NCI-H128 (cell line): ENCODE data around the gene SULT1C4.
"Not testable (repeated sequence)": the region's sequence is repeated elsewhere in the genome, so short reads cannot be mapped to it uniquely, and the experiment has no call there.

ENCODE experiments used
- DNase-seq: peaks from one replicate; lab custom pipeline; 2025; ENCODE audit not compliant: unreplicated experiment; lab: John Stamatoyannopoulos, UW

Gene SULT1C4

GRCh38 chr2:108412995-108413710 is 35.4 kb downstream of the SULT1C4 start:
- no peak for DNase-seq

GRCh38 chr2:108413711-108414095 is 35.9 kb downstream of the SULT1C4 start:
- DNase-seq, result no peak

- DNase-seq, result no peak
Observed at GRCh38 chr2:108414256-108414876, 36.6 kb downstream of the SULT1C4 start.

GRCh38 chr2:108414945-108415344 is 37.2 kb downstream of the SULT1C4 start:
- no peak for DNase-seq

GRCh38 chr2:108417254-108417653 is 39.5 kb downstream of the SULT1C4 start:
- no peak for DNase-seq

GRCh38 chr2:108418416-108418815 is 40.7 kb downstream of the SULT1C4 start:
- no peak for DNase-seq

GRCh38 chr2:108423067-108423466 is 45.3 kb downstream of the SULT1C4 start:
- DNase-seq, result no peak

- no peak for DNase-seq
Observed at GRCh38 chr2:108423502-108424251, 45.9 kb downstream of the SULT1C4 start.

- DNase-seq, result no peak
Observed at GRCh38 chr2:108428286-108429009, 50.7 kb downstream of the SULT1C4 start.

GRCh38 chr2:108435578-108435977 is 57.8 kb downstream of the SULT1C4 start:
- DNase-seq, result not testable (repeated sequence)

- no peak for DNase-seq
Observed at GRCh38 chr2:108436976-108437375, 59.2 kb downstream of the SULT1C4 start.
